GM19193 (cell line): Measurements from ENCODE around the gene PAX3.

Experiments
- POLR2A ChIP-seq: IDR thresholded peaks from 4 replicates; pipeline ENCODE4 v1.6.1; 2011; ENCODE audit not compliant: insufficient read depth, insufficient read length; ENCODE audit errors: extremely low read depth

Gene PAX3

DNA sequence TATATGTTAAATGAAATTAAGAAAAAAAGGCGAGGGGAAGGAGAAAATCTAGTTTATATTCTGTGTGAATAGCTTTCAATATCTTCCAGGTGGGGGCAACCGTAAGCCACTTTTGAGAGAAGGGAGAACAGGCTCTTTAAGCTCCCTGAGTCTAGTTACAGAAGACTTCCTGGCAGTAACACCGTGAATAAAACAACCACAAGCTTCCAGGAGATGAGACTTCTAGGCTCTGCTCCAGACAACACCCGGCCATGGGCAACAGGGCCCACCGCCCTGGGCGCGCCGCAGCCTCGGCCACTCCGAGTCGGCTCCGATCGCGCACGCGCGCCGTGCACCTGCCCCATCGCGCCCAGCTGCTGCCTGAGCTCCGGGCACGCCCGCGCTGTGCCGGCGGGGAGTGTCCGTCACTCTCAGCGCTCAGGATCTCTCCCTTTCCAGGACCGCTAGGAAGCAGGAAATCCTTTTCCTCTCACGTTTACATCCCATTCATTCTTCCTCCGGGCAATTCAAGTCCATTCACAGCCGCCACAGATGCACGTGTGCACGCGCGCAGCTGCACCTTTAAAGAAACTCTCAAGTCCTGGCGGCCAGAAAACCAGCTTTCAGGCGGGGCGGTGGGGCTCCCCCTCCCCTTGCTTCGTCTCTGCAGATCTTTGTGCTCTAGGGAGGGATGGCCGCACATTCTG, 19.4 kb upstream of the PAX3 start:
- no peak for TF ChIP-seq POLR2A

DNA sequence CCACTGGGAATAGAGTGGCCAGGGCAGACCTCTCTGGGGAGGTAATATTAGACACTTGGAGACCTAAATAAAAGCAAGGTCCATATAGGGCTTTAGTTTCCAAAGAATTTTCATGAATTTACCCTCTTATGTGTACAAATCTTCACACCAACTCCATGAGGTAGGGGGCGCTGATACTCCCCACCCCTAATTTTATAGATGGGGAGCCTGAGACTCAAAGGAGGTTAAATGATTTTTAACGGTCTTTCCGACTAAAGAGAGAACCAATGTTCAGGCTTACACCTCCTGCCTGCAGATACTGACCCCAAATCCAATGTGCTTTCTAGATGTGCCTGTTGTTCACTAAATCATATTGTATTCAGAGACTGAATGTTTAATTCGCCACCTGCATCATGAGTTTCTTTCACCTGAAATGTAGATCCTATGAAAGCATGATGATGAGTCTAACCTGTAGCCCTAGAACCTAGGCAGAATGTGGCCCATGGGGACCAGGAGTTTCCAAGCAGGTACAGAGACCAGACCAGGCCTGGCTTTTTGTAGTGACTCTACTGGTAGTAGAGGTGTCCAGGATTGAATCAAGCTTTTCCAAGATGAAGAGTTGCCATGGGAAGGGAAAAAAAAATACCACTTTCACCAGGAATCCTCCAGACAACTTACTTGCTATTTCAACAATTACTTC, 16.8 kb upstream of the PAX3 start:
- no peak for TF ChIP-seq POLR2A

DNA sequence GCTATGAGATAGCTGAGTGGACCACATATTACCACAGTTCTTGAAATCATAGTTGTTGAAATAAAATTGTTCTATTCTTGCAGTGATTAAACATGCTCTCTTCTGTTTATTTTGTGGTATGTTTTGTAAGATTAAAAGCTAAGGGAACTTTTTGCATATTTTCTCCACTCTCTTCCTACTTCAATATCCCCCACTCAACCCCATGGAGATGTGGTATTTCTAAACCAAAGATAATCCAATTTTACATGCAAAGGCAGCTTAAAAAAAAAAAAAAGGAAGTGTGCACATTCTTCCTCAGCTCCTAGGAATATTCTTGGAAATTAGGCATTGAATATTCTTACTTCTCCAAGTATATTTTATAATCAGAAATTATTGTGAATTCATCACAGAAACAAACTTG, 15.0 kb upstream of the PAX3 start:
- no peak for TF ChIP-seq POLR2A

DNA sequence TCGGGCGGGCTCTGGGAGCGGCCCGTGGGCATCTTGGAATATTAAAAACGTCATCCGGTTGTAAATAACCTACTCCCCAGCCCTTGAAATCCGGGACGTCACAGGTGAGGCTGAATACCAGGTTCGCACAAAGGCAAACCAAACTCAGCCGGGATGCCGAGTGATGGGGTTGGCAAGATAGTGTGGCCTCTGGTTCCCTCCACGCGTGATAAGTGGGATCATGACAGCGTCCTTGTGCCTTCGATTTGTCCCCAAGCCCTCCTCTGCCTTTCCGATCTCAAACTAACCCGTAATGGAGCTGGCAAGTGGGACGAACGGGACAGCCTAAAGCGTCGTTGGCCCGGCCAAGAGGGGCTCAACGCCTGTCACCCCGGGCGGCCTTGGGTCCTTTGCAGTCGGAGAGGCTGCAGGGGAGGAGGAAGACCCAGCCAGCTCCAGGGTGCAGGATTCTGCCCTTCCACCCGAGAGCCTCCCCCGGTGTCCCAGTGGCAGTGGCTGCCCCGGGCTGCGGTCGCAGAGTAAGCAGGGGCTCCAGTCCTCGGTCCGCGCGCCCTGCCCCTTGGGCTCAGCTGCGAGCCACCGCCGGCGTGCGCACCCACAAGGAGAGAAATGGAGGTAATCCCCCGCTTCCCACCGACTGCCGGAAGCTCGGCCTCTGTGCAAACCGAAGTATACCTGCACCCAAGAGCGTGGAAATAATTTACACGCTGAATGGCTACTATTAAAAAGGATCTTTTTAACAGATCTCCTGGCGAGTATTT, 13.4 kb upstream of the PAX3 start:
- no peak for TF ChIP-seq POLR2A

DNA sequence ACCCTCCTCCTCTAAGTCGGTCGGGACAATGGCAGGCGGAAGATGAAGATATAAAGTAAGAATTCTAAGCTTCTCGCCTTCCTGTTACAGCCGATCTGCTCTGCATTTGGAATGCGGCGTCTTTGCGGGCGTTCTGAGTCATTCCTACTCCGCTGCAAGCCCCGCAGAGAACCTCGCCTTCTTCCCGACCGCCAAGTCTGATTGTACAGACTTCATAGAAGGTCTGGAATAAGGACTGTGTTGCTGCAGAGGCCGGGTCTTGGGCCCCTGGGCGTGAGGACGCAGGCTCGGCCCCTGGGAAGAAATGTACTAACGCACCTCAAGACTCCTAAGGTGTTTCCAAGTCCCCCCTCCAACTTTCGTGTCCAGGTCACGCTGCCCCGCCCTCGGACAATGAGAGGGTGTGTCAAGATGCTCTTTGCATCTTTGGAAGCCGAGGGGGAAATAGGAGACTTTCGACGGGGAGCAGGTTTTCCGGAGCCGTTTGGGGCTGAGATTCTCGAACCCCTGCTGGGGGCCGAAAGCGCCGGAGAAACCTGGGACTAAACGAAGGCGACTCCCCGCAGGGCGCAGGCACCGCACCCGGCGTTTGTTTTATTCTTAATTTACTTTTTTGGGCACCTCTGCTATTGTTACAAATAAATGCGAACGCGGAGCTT, 12.7 kb upstream of the PAX3 start:
- TF ChIP-seq POLR2A: no peak

DNA sequence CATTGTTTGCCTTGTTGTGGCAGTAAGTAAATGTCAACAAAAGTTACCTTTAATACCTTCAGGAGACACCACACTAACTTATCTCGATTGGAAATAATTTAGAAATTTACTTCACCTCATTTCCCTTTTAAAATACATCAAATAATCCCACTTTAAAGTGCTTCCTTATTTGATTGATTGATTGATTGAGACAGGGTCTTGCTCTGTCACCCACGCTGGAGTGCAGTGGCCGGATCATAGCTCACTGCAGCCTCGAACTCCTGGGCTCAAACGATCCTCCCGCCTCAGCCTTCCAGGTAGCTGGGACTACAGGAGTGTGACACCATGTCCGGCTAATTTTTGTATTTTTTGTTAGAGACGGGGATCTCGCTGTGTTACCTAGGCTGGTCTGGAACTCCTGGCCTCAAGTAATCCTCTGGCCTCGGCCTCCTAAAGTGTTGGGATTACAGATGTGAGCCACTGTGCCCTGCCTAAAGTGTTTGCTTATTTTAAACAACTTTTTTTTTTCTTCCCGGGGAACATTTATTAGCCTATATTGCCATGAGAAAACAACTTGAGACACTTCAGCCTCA, 12.0 kb upstream of the PAX3 start:
- TF ChIP-seq POLR2A: no peak

DNA sequence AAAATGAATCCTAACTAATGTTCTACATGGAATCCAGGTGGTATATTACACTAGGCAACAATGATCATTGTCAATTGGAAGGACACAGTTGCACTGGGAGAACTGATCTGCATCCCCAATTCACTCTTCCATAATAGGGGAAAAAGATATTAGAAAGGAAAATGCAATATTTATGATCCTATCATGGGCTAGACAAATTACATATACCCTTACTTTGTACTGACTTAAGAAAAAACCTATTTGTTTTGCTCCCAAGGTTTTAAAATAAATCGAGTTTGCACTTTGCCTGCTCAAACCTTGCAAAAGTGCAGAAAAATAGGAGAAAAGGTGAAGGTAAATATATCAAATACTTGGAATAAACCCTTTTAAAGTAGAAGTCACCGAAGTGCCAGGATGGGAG, 11.0 kb upstream of the PAX3 start:
- no peak for TF ChIP-seq POLR2A

DNA sequence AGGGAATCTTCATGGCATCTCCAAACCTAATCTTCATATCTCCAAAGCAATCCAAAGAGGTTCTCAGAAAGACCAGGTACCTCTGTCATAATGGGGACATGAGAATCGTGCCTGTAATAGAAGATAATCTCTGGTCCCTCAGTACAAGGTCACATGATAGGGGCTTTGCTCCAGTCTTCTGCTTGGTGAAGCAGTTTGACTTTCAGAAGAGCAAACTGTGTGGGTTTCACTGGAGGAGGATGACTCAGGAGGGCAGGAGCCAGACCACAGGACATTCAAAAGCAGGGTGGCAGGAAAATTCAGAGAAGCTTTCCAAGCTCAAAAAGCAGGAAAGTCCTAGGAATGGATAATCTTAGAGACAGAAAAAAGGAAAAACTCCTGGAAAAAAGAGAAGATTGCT, 10.6 kb upstream of the PAX3 start:
- no peak for TF ChIP-seq POLR2A

DNA sequence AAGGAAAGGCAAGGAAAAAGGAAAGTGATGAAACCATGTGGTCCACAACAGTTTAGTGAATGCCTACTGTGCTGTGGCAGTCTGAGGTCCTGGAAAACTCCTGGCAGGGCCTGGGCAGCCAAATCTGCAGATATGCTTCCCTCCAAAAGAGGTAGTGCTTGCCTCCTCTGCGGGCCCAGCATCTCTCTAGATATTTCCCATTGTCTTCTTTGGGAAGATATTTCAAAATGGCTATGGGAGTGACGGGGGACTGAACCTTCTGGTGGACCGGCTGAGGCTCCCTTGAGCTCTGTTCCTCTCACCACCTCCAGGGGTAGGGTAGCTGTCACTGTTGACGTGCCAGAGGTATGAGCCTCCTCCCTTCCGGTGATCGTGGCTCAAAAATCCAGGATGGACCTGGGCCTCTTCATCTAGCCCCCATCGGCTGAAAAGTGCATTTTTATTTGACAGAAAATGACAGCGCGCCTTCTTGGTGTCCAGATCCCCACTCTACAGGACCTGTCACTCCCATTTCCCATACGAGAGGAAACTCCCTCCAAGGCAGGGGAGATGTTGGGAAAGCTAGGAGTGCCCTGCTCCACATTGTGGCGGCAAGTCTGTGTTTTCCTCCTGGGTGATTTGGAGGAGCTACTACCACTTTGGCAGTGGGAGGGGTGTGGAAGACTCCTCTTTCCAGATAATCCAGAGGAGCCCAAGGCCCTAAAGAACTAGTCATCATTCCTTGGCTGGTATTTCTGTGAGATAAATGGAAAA, 9.4 kb upstream of the PAX3 start:
- no peak for TF ChIP-seq POLR2A

DNA sequence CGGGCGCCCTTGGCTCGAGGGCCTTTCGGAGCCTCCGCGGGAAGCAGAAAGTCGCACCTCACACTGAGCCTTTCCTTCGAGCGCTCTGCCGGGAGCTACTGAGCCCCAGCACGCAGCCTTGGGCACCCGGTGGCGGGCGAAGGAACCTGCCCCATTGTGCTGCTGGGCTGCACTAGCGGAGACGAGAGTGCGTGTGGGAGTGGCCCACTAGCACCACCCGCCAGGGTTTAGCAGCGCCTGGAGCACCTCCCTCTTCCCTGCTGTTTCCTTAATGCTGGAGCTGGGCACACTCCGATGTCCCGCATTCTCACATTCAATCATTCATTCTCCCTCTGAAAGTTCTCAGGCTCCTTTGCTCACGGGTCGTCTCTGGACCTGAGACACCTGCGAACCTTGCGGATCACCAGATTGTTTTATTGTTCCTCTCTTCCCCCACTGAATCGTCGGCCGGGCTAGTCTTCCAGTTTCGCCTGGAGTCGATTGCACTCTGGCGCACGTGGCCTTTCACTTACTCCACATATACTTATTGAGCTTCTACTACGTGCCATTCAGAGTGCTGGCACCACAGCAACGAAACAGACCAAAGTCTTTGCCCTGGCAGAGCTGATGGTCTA, 8.5 kb upstream of the PAX3 start:
- TF ChIP-seq POLR2A: no peak

DNA sequence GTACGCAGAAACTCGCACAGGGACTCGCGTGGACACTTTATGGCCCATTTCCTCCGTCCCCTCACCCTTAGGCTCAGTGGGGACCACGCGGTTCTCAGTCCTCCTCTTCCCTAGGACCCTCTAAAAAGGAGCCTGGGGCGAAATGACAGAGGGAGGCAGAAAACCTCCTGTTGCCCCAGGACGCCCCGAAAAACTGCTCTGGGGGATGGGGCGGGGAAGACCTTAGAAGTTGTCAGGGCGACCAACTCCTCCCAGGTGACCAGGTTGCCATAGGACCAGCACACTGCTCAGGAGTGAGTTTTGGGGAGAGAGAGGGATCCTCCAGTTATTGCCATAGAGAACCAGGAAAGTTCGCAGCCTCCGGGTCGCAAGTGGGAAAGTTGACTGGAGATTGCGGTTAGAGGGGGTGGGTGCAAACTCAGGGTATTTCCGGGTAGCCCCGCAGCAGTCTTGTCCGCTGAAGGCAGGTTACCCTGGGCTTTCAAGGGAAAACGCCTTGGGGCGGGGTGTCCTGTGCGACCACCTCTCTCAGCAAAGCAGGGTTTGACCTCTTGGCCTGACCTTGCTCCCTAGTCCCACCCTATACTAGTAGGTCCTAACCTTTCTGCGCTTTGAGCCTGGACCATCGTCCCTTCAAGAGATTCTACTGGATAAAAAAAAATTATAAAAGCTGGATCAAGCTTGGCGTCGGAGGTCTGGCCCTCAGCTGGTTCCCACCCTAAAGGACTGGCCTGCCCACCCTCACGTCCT, 7.8 kb upstream of the PAX3 start:
- TF ChIP-seq POLR2A: no peak

DNA sequence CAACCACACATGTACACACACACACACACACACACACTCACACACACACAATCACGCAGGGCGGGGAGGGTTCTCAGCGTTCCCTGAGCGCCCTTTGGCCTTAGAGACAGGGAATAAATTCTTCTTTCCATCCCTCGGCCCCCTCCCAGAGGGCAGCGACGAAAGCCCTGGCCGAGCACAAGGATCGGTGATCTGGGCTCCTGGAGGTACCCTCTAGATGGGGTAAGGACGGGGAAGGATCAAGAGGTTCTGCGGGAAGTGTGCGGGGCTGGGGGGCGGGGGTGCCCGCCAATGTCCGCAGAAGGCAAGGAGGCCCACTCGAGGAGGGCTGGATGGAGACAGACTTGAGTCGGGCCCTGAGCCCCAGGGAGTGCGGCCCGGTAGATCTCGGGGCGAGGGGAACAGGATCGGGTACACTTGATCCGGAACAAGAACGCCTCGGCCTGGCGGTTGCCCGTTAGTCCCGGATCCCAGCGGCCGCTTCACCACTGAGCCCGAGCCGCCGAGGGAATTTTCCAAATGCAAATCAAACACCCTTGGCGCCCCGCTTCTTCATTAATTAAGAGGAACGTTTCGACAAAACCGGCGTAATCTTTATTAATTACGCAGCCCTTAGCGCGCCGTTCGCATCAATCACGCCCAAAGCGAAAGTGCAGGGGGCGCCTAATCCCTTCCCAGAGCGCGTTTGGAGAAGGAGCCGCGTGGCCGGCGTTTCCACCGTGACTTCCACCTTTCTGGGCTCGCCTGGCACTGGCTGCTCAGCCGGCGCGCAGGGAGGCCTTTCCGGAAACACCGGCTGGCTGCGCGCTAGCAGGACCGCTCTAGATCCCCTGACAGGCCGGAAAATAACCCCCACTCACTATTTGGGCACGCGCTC, 7.0 kb upstream of the PAX3 start:
- TF ChIP-seq POLR2A: no peak
